HUDEP-2 (cell line): ENCODE data around the gene NCAN.
"Not testable (repeated sequence)": the region's sequence is repeated elsewhere in the genome, so short reads cannot be mapped to it uniquely, and the experiment has no call there.

Source experiments
- DNase-seq, 76 experiments: peaks; one replicate each; lab custom pipeline; 2025; ENCODE audit not compliant: unreplicated experiment in 76 of 76; lab: John Stamatoyannopoulos, UW

The NCAN gene

DNA sequence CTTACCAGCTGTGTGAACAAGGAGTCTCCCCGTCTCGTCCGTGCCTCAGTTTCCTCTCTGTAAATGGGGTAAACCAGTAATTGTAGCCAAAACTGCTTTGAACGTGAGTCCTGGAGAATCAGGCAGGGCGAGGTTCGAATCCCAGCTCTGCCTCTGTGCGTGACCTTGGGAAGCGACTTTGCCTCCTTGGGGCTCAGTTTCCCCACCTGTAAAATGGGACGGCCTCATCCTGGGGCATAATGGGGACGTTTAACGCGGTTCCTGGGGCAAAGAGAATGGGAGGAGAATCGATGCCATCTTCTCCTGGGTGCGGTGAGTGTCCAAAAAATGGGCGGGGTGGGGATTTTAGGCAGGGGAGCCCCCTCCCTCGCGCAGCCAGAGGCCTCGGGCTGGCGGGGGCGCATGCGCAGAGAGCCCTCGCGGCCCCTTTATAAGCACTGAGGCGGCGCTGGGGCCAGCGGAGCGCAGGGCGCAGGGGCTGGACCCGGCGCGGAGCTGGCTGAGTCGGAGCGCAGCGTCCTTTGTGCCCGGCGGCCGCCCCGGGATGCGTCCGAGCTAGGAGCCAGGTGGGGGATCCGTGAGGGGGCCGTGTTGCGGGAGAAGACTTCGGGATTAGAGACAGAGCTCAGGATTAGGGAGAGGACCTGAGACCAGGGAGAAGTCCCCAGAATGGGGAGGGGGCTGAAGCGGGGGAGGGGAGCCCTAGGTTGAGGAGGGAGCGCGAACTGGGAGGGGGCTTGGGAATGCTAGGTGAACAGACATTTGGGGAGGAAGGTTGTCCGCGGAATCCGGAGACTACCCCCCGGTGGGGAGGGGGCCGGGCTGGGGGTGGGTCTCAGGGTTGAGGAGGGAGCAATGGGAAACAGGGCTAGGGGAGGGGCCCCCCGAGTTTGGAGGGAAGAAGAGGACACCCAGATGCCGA is at the start of gene NCAN:
NCAN (plus strand) TSS at position 460 of the 922 bp plus-strand sequence. CDS start 4,996 bp downstream, outside the sequence.
- no peak for DNase-seq

DNA sequence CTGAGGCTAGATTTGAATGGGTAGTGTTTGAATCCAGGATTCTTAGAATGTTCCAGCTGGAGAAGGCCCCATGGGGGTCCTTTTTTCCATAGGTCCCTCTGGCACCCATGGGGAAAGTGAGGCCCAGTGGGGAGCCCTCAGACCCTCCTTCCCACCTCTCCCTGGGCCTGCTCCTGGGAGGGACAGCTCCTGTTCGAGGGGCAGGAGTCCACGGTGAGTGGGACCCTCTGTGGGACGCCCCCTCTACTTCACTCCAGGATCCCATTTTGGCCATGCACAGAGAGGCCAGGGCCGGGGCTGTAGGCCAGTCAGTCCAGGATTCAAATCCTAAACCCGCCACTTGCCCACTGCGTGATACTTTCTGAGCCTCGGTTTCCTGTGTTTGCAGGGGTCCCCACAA is 49.3 kb upstream of the NCAN start:
- DNase-seq = no peak

DNA sequence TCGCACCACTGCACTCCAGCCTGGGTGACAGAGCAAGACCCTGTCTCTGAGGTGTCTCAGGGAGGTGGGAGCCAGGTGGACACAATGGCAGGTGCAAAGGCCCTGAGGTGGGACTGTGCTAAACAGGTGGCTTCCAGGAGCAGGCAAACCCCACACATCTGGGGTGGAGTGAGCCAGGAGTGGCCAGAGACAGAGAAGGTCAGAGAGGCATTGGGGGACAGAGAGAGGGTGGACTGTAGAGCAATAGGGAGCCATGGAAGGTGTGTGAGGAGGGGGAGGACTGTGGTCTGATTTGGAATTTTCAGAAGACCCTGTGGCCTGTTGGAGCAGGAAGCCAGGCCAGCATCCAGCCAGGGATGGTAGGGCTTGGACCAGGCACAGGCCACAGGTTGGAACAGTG is 46.4 kb upstream of the NCAN start:
- DNase-seq = no peak

DNA sequence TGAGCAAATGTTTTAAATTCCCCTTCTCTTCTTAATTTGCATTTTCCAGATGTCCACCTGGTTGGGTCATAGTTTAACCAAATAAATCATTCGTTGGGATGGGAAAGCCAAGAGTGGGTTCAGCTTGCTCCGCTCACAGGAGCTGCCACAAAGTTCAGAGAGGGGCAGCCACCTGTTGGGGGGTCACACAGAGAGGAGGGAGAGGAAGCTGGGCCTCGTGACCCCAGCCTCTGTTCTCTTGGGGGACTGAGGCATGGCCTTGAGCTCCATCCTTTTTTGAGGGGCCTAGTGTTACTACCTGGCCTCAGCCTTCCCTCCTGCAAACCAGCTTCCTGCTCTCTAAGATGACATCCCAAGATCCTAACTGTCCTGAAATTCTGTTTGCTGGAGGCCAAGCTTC is 44.1 kb upstream of the NCAN start:
- DNase-seq = no peak

DNA sequence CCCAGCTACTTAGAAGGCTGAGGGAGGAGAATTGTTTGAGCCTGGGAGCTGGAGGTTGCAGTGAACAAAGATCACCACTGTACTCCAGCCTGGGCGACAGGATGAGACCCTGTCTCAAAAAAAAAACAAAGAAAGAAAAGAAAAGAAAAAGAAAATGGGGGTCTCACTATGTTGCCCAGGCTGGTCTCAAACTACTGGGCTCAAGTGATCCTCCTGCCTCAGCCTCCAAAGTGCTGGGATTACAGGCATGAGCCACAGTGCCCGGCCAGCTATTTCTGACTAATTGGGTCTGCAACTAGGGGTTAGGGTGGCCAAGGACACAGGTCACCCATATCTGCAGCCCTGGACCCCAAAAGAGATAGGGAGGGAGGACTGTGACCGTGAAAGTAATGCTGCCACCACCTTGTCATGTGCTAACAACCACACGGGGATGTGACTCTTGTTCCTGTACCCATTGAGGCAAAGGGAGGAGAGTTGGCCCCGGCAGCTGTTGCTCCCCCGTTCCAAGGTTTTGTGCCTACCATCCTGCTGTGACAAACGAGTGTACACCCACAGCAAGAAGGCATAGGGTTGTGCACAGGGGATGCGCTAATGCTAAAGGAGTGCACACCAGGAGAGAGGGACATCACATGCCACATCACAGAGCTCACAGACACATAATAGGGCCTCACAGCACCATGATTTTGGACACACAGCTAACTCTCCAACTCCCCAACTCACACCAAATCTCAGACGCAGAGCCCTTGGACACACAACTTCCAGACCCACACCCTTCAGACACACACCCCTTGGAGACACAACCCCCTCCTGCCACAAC is 42.3 kb upstream of the NCAN start:
- DNase-seq = no peak

DNA sequence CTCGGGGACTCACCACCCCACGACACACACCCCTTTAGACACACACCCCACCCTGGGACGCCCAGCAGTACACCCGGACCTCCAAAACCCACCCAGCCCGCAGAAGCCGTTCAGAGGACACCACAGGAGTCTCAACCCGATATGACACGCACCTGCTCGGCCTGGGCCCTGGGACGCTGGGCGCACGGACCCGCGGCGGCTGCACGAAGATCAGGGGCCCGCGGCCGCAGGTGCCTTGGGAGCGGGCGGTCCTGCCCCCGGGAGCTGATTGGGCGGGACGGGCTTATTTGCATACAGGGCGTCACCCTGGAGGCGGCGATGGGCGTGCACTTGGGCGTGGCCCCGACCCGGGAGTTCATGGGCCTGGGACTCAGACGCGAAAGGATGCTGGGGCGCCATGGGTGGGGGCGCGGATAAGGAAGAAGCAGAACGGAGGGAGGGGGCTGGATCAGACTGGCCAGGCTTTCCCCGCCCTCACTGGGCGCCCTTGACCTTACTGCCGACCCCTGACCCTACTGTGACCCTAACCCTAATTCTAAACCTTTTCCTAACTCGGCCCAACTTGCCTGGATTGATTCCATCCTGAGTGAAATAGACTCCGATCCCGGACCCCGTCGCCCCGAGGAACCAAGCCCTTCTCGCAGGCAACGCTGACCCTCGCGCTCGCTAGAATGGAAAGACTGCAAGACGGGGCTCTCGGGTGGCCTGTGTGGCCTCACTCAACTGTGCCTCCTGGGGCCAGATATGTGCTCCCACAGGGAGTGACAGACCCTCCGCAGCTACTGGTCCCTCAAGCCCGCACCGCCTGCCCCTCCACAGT is 41.5 kb upstream of the NCAN start, which contains the start of gene MEF2B:
MEF2B (minus strand) TSS at position 211 of the 820 bp plus-strand sequence. CDS start 19,528 bp downstream, outside the sequence.
- DNase-seq = peak in 71 of 76 experiments; percentile 35 to 91 (median 80)

DNA sequence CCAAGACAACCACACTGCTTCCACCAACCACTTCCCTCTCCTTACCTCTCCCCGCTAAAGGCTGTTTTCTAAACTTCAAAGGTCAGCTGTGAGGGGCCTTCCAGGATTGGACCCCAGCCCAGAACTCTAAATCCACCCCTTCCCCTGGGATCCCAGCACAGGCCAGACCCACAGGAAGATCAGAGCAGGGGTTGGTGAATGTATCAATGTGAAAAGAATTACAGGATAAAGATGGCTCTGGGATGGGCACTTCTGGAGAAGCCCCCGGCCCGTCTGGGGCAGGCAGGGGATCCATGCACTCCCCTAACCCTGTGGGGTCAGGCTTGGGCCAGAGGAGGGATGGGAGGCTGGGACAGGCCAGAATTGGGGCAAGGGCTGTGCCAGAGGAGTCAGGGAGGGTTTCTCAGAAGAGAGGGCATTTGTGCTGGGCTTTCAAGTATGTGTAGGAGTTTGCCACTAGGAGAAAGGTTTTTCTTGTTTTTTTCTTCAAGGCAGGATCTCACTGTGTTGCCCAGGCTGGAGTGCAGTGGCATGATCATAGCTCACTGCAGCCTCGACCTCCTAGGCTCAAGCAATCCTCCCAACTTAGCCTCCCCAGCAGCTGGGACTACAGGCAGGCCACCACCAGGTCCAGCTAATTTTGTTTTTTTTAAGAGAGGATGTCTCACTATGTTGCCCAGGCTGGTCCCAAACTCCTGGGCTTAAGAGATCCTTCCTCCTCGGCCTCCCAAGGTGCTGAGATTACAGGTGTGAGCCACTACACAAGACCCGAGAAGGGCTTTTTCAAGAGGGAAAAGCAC is 40.7 kb upstream of the NCAN start:
- DNase-seq = no peak

DNA sequence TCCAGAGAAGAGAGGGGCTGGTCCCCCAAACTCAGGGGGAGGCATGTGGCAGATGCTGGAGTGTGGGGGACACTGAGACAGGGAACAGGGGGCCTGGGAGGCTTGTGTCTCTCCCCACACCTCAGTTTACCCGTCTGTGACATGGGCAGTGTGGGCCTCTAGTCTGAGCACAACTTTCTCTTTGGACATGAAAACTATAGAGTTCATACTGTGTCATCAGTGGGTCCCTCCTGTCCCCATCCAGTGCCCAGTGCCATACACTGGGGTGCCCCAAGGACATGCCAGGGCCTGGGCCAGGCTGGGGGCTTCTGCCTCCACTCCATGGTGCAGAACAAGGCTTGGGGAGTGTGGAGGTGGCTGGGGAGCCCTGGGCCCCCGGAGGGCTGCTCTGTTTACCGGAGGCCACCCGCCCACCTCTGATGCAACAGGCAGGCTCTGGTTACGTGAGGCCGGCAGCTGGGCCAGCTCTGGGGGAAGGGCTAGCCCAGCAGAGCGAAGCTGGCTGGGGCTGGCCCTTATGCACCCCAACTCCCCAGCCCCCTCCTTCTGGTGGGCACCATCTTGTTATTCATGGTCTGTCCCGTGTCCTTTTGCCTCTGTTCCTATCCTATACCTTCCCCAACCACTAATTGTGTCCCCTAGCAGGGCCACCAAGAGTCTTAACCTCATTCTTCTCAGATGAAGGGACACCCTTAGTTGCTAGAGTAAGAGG is 39.8 kb upstream of the NCAN start:
- peak in 2 of 76 experiments; percentile 10 to 21 for DNase-seq

DNA sequence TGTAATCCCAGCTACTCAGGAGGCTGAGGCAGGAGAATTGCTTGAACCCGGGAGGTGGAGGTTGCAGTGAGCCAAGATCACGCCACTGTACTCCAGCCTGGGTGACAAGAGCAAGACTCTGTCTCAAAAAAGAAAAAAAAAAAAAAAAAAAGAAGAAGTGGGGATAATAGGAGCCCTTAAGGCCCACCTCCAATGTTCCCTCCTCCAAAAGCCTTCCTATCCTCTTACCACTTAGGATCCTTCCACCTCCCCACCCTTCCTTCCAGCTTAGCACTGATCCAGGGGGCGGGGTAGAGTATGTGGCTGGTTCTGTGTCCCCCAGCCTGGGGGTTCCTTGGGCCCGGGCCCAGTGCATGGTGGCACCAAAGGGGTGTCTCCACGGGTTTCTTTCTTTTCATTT is 38.5 kb upstream of the NCAN start:
- DNase-seq = not testable (repeated sequence)

DNA sequence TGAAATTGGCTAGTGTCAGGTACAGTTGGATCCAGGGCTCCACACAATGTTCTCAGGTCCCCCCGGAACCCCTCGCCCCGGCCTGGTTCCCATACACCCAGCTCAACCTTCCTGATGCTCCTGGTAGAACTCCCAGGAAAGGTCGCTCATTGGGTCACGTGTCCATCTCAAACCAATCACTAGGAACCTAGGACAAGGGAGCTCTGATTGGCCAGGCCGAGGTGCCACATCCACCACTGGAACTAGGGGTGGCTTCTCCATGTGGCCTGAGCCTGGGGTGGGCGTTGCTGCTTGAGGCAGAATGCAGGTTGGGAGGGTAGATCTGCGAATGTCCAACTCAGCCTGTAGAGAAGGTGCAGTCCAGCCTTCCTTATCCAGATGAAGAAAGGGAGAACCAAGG is 34.8 kb upstream of the NCAN start:
- DNase-seq = no peak

DNA sequence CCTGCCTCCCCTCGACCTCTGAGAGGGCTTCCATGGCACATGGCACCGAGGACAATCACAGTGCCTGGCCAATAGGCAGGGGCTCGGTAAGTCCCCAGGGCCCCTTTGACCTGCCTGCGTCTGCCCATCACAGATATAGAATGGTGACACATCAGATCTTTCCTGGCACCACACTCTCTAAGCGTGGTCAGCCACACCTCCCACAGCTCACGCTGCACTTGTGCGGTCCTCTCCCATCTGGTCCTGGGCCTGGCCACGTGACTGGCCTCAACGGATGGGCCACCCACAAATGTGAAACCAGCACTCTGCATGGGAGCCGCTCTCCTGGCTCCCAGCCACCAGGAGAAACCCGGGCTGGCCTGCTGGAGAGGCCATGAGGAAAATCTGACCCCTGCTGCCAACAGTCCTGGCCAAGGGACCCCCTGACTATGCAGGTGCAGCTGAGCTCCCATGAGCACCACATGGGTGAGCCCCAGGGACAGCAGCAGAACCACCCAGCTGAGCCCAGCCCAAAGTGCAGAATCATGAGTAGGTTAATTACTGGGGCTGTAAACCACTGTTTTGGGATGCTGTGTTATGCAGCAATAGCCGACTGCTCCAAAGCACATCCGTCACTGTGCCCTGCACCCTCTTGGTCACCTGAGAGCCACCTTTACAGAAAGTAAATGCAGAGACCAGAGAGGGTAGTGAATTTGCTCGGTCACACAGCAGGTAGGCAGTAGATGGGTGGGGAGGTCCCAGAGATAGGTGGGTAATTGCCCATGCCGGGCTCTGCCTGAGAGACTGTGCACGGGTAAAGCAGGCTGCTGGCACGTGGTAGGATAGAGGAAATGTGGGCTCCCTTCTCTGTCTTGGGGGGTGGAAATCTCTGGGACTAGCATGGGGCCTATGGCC is 32.0 kb upstream of the NCAN start:
- DNase-seq = peak in 65 of 76 experiments; percentile 19 to 89 (median 55)

DNA sequence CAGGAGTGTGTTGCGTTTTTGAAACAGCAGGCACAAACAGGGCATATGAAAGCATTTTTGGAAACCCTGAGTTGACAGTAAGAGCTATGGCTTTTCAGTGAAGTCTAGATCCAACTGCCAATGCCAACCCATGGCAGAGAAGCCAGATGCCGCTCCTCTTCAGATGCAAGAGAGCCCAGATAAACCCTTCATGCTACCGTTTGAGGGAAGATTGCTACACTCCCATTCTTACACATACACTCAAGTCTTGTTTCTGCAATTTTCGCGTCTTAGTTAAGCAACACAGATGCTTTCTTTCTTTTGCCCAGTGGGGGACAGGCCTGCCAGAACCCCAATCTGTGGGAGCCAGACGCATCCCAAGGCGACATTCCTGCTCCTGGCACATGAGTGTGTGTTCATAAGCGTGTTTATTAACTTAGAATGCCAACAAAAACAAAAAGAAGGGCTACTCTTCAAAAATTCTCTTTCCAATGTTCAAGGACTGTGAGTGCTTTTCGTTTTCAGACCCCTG is 30.2 kb upstream of the NCAN start:
- no peak for DNase-seq

DNA sequence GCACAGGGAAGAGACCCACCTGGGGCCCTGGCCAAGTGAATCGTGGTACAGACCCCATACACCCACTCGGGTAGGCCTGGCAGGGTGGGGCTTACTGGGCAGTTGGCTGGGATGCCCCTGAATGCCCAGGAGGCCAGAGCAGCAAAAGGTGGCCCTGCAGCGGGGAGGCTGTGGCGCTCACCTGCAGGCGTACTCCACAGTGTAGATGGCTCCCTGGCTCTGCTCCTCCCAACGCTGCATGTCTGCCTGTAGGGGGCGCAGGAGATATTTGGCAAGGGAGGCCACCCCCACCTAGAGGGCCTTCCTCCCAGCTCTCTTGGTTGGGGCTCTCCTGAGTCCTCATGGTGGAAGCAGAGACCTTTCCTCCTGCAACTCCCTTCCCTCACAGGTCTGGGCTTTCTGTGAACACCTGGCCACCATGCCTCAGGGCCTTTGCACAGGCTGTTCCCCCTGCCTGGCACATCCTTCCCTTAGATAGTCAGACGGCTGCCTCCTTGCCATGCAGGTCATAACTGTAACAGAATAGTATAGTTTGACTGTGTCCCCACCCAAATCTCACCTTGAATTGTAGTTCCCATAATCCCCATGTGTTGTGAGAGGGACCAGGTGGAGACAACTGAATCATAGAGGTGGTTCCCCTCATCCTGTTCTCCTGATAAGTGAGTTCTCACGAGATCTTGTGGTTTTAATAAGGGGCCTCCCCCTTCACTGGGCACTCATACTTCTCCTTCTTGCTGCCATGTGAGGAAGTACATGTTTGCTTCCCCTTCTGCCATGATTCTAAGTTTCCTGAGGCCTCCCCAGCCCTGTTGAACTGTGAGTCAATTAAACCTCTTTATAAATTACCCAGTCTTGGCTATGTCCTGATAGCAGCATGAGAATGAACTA is 25.7 kb upstream of the NCAN start:
- peak in 59 of 76 experiments; percentile 11 to 74 (median 44) for DNase-seq

DNA sequence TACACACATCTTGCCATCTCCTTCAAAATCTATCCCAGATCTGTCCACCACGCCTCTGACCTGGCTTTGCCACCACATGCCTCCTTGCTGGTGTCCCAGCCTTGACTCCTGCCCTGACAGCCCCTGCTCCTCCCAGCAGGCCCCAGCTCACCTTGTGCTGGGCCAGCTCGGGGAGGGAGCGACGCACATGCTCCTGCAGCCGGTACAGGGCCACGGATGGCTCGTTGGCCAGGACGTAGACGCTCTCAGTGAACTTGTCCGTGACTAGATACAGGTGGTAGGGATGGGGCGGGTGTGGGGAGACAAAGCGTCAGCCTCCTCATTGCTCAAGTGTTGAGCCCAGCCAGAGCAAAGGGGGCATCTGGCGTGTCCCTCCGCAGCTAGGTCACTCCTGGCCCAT is 25.0 kb upstream of the NCAN start:
- DNase-seq = no peak

DNA sequence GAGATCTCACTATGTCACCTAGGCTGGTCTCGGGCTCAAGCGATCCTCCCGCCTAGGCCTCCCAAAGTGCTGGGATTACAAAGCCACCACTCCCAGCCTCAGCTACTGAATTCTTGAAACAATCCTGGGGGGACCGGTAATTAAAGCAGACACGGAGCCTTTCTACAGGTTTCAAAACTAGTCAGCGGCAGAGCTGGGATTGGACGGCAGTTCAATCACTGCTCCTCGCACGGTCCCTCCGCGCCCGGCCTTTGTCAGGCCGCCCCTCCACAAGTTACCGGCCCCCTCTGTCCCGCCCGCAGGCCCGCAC is 20.0 kb upstream of the NCAN start:
- no peak for DNase-seq

DNA sequence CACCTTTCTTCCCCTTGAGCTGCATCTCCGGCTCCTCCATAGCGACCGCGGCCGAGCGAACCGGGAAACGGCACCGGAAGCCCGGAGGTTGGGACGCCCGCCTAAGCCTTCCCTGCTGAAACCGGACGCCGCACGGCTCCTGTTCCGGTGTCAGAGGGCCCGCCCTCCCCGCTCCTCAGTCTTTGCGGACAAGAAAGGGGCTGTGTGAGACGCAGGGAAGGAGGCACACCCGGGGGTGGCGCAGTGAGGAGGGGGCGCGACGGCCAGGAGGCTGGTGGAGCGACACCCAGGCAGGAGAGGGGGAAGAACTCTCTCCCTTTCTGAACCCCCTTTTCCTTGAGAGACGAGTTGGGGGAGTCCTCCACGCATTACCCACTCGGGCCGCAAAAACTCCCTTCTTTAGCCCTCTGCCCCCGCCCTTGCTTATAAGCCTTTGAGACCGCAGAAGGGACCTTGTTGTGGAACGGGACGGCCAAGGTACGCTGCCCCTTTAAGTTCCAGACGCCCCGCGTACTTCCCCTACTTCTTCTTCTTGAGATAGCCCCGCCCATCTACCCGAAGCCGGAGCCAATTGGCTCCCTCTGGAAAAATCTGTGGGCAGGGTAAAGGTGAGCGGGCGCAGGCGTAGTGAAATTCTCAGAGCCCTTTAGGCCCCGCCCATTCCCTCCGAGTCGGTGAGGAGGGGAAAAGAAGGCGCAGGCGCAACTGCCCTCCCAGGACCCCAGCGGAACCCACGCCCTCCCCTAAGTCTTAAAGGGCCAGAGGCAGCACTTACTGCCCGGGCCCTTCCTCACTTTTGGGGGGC is 19.5 kb upstream of the NCAN start, which contains the start of the genes BORCS8 and RFXANK:
BORCS8 (minus strand) TSS at position 75 of the 805 bp plus-strand sequence; CDS start at position 40, 35 bp downstream.
RFXANK (plus strand) TSS at position 181 of the 805 bp plus-strand sequence. CDS start 1,689 bp downstream, outside the sequence.
- peak; percentile 74 to 100 (median 99) for DNase-seq
